Measurements from ENCODE around the gene GRAP2. TPM values are rescaled to one million over a fixed set of nuclear protein-coding genes. Genes with fewer than 3 reads are reported as not detected.

The GRAP2 gene
- total and polyA plus RNA-seq, 2 donors (not counting 1 experiment from before 2014, with no cell fraction given): 13.5 to 26.4 TPM

- CTCF ChIA-PET: interaction anchor here (0.7 to 2.3 kb wide), 3 partner anchors 11 to 310 kb away, joined by 4 to 14 read pairs (median 5); no protein-coding TSS in a partner anchor
- peaks cover 1 to 3% of the 10 kb centered on the region in 2 experiments for H3K36me3 ChIP-seq (replicated peaks in 1 of 2; ENCODE audit: control extremely low read depth in 1 of 2, control insufficient read depth in 1 of 2, extremely low read depth in 1 of 2, insufficient read depth in 2 of 2, low read length in 1 of 2)
- peaks cover 59 to 71% of the 10 kb centered on the region in 2 donors for H3K4me1 ChIP-seq (ENCODE audit: control insufficient read depth in 2 of 2, insufficient read depth in 2 of 2, low read length in 2 of 2)
- no peak overlapping the region for H3K4me2 ChIP-seq (replicated peaks; ENCODE audit: low read depth, low read length, poor library complexity, severe bottlenecking)
- DNase-seq: no peak
- H3K79me2 ChIP-seq (ENCODE audit: control insufficient read depth, insufficient read depth, low read length): peaks cover 34% of the 10 kb centered on the region
- POLR2A ChIA-PET: no interaction called here
- H2AFZ ChIP-seq (ENCODE audit: insufficient read depth, low read depth, low read length, poor library complexity, severe bottlenecking): no peak overlapping the region
- TF ChIP-seq CTCF (IDR thresholded peaks at IDR 0.05) (no peak), EZH2 (IDR thresholded peaks at IDR 0.05; ENCODE audit: borderline replicate concordance, insufficient read depth, low read depth, low read length, poor library complexity, severe bottlenecking) (no peak)
- ATAC-seq (ENCODE audit: low read depth): no peak
- intact Hi-C loops (cut with micrococcal nuclease): loop anchor here (10.0 kb wide), 1 partner anchor 97 kb away; no protein-coding TSS in a partner anchor
- no peak overlapping the region for H3K4me3 ChIP-seq (ENCODE audit: control extremely low read depth in 1 of 5, extremely low read depth in 1 of 5, insufficient read depth in 1 of 5, low read depth in 2 of 5, low read length in 4 of 5)
- Mint-ChIP-seq H3K27me3 (no peaks in the 10 kb centered on the region), H3K9me3 (ENCODE audit: insufficient read depth) (no peaks in the 10 kb centered on the region), H3K4me1 (peaks cover 47% of the 10 kb centered on the region), H3K27ac (no peak overlapping the region), H3K4me3 (no peak overlapping the region)
- H3K9ac ChIP-seq (ENCODE audit: low read length): no peak overlapping the region
- no CpG with 5 or more reads among the region's 2 CpGs for WGBS (ENCODE audit: insufficient coverage)
- H4K20me1 ChIP-seq (ENCODE audit: control insufficient read depth, insufficient read depth, low read length, poor library complexity, severe bottlenecking): peaks cover 3% of the 10 kb centered on the region
- no peaks in the 10 kb centered on the region for H3K9me3 ChIP-seq (ENCODE audit: control extremely low read depth in 1 of 3, control insufficient read depth in 2 of 3, insufficient read depth in 1 of 3, low read length in 2 of 3)
- H3K27ac ChIP-seq (ENCODE audit: low read length in 2 of 2): no peak overlapping the region
- no peaks in the 10 kb centered on the region for H3K27me3 ChIP-seq (replicated peaks in 1 of 4; ENCODE audit: control extremely low read depth in 1 of 4, control insufficient read depth in 3 of 4, insufficient read depth in 4 of 4, low read length in 3 of 4)
These were observed 31.3 kb downstream of the GRAP2 start for GRCh38 chr22:39932166-39932565.

- Mint-ChIP-seq H3K27ac (peak overlapping the region; percentile 83), H3K4me1 (peaks cover 56% of the 10 kb centered on the region), H3K9me3 (ENCODE audit: insufficient read depth) (no peaks in the 10 kb centered on the region), H3K4me3 (peak overlapping the region; percentile 67), H3K27me3 (no peaks in the 10 kb centered on the region)
- WGBS (ENCODE audit: insufficient coverage): 87% methylated on average over 6 of the region's 7 CpGs
- Histone ChIP-seq H3K4me1 (ENCODE audit: control insufficient read depth in 2 of 2, insufficient read depth in 2 of 2, low read length in 2 of 2) (peaks cover 68 to 77% of the 10 kb centered on the region in 2 donors), H3K9me3 (ENCODE audit: control extremely low read depth in 1 of 3, control insufficient read depth in 2 of 3, insufficient read depth in 1 of 3, low read length in 2 of 3) (no peaks in the 10 kb centered on the region), H3K79me2 (ENCODE audit: control insufficient read depth, insufficient read depth, low read length) (peaks cover 28% of the 10 kb centered on the region), H3K27me3 (replicated peaks in 1 of 4; ENCODE audit: control extremely low read depth in 1 of 4, control insufficient read depth in 3 of 4, insufficient read depth in 4 of 4, low read length in 3 of 4) (no peaks in the 10 kb centered on the region), H3K4me2 (replicated peaks; ENCODE audit: low read depth, low read length, poor library complexity, severe bottlenecking) (peak overlapping the region; percentile 58), H3K4me3 (ENCODE audit: control extremely low read depth in 1 of 5, extremely low read depth in 1 of 5, insufficient read depth in 1 of 5, low read depth in 2 of 5, low read length in 4 of 5) (no peak overlapping the region), H3K27ac (ENCODE audit: low read length in 2 of 2) (peak overlapping the region in 1 of 2 donors; percentile 69), H4K20me1 (ENCODE audit: control insufficient read depth, insufficient read depth, low read length, poor library complexity, severe bottlenecking) (peaks cover 3% of the 10 kb centered on the region), H3K9ac (ENCODE audit: low read length) (no peak overlapping the region), H3K36me3 (replicated peaks in 1 of 2; ENCODE audit: control extremely low read depth in 1 of 2, control insufficient read depth in 1 of 2, extremely low read depth in 1 of 2, insufficient read depth in 2 of 2, low read length in 1 of 2) (no peaks in the 10 kb centered on the region), H2AFZ (ENCODE audit: insufficient read depth, low read depth, low read length, poor library complexity, severe bottlenecking) (no peak overlapping the region)
- ATAC-seq (ENCODE audit: low read depth) (no peak), DNase-seq (peak; percentile 43)
- peak; percentile 55 for TF ChIP-seq CTCF (IDR thresholded peaks at IDR 0.05)
- no peak for TF ChIP-seq EZH2 (IDR thresholded peaks at IDR 0.05; ENCODE audit: borderline replicate concordance, insufficient read depth, low read depth, low read length, poor library complexity, severe bottlenecking)
- POLR2A ChIA-PET: interaction anchor here (0.6 kb wide), 2 partner anchors 9 to 16 kb away, joined by 3 to 4 read pairs; no protein-coding TSS in a partner anchor
- CTCF ChIA-PET: interaction anchor here (0.8 to 2.6 kb wide), 14 partner anchors 10 to 396 kb away, joined by 3 to 14 read pairs (median 3); no protein-coding TSS in a partner anchor
- intact Hi-C loops (cut with micrococcal nuclease): loop anchor here (10.0 kb wide), 1 partner anchor 98 kb away; no protein-coding TSS in a partner anchor
These were observed 32.2 kb downstream of the GRAP2 start for GRCh38 chr22:39932918-39933649.
